NCI-H82 treated with DMSO at 0.1 percent for 48 hours (cell line): ENCODE data around the gene KLRB1.
"Not testable (repeated sequence)": the region's sequence is repeated elsewhere in the genome, so short reads cannot be mapped to it uniquely, and the experiment has no call there.

Experiments used
- DNase-seq: peaks from one replicate; lab custom pipeline; 2025; ENCODE audit not compliant: unreplicated experiment; lab: John Stamatoyannopoulos, UW

Gene KLRB1

DNA sequence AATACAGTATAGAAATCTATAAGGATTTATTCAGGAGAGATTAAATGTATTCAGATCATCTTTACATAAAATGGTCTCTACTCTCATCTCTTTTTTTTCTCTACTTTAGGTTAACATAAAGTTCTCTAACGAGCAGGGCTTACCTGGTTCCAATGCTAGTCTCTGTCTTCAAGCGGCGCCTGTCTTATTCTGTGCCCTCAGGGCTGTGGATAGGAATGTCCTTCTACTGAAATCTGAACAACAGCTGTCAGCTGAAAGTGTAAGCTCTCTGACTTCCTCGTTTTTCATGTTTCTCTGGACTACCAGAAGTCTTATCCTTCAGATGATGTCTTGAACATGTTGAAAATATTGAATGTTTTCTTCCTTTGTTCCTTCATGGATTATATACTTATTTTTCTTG is 62.2 kb downstream of the KLRB1 start:
- DNase-seq, result not testable (repeated sequence)
